ENCODE data around the gene TMPRSS13.

DNA sequence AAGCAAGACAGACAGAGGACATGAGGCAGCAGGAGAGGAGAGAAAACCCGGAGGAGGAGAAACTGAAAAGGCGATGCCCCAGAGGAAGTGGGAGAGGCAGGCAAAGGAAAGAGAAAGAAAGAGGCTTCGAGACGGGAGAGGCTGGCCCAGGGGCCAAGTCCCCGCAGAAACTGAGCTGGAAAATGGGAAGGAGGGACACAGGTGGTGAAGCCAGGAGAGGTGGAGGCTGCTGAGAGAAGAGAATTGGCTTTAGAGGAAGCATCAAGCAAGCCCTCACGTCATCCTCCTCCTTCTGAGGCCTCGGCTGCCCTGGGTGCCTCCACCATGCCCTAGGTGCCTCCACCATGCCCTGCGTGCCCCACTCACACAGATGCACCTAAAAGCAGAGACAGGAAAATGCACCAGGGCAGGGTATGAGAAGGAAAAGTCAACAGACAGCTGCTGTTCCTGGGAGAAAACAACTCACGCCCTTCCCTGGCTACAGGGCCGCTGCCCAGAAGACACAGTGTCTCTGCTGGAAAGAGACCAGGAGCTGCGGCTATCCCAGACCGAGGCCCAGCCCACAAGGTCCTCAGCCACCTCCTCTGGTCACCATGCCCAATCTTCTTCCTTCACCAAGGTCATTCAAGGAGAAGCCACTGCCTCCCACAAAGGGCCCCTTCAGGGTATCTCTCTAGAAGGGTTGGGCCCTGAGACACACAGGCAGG, 67.0 kb downstream of the TMPRSS13 start:
- TF ChIP-seq, protein P1, sequence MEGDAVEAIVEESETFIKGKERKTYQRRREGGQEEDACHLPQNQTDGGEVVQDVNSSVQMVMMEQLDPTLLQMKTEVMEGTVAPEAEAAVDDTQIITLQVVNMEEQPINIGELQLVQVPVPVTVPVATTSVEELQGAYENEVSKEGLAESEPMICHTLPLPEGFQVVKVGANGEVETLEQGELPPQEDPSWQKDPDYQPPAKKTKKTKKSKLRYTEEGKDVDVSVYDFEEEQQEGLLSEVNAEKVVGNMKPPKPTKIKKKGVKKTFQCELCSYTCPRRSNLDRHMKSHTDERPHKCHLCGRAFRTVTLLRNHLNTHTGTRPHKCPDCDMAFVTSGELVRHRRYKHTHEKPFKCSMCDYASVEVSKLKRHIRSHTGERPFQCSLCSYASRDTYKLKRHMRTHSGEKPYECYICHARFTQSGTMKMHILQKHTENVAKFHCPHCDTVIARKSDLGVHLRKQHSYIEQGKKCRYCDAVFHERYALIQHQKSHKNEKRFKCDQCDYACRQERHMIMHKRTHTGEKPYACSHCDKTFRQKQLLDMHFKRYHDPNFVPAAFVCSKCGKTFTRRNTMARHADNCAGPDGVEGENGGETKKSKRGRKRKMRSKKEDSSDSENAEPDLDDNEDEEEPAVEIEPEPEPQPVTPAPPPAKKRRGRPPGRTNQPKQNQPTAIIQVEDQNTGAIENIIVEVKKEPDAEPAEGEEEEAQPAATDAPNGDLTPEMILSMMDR (IDR thresholded peaks at IDR 0.05), result no peak
- no peak for TF ChIP-seq POLR2A (IDR thresholded peaks at IDR 0.05; ENCODE audit: low read depth)
